AG04449 (cell line): ENCODE data around the gene ADAMTS7.
"Not testable (repeated sequence)": the region's sequence is repeated elsewhere in the genome, so short reads cannot be mapped to it uniquely, and the experiment has no call there.

ENCODE experiments used
- CTCF ChIA-PET: fragments of 350-600 bp; formaldehyde crosslinking; extraction: SDS; loops from one replicate; lab custom pipeline; 2021; ENCODE audit warnings: antibody characterized with exemption; lab: Yijun Ruan, JAX
- POLR2A ChIA-PET: fragments of 400-600, 350-600 bp; formaldehyde crosslinking; extraction: SDS; loops from one replicate; lab custom pipeline; 2020; ENCODE audit warnings: antibody characterized with exemption, inconsistent platforms; lab: Yijun Ruan, JAX
- DNase-seq: peaks from one replicate; pipeline ENCODE4 v3.0.0-alpha.2; 2010; ENCODE audit warnings: low read depth, low spot score
- H3K4me3 ChIP-seq: 2 replicates; pipeline ENCODE4 v1.5.1; 2011; ENCODE audit warnings: low read depth, mild to moderate bottlenecking, control low read depth, low read length
- CTCF ChIP-seq: IDR thresholded peaks from one replicate; pipeline ENCODE4 v1.5.1; 2011; ENCODE audit warnings: mild to moderate bottlenecking, moderate library complexity, low read length, control low read depth, inconsistent platforms; ENCODE audit not compliant: insufficient read depth; ENCODE audit errors: missing control alignments

Gene ADAMTS7

GRCh38 chr15:78790027-78790426 lies 21.2 kb downstream of the ADAMTS7 start:
- no peak for TF ChIP-seq CTCF
- no peak for DNase-seq
- ChIA-PET CTCF (no interaction called here), POLR2A (no interaction called here)
- H3K4me3 ChIP-seq: no peak overlapping the region

GRCh38 chr15:78789615-78790014 lies 21.6 kb downstream of the ADAMTS7 start:
- POLR2A ChIA-PET: no interaction called here
- CTCF ChIA-PET: no interaction called here

GRCh38 chr15:78788016-78788660 lies 23.1 kb downstream of the ADAMTS7 start:
- POLR2A ChIA-PET: no interaction called here
- TF ChIP-seq CTCF: no peak
- DNase-seq: no peak
- H3K4me3 ChIP-seq: no peak overlapping the region
- CTCF ChIA-PET: interaction anchor here (1.0 kb wide), 1 partner anchor 24 kb away, joined by 5 read pairs; no protein-coding TSS in a partner anchor

More at GRCh38 chr15:78789615-78790014, 21.6 kb downstream of the ADAMTS7 start:
- no peak overlapping the region for H3K4me3 ChIP-seq
- no peak for DNase-seq
- no peak for TF ChIP-seq CTCF

- POLR2A ChIA-PET, DNase-seq, H3K4me3 ChIP-seq, CTCF ChIA-PET: not testable (repeated sequence)
Measured at GRCh38 chr15:78782402-78782801, 28.9 kb downstream of the ADAMTS7 start.

GRCh38 chr15:78781381-78781780 lies 29.9 kb downstream of the ADAMTS7 start:
- CTCF ChIA-PET: not testable (repeated sequence)

GRCh38 chr15:78779975-78780374 lies 31.3 kb downstream of the ADAMTS7 start:
- DNase-seq, H3K4me3 ChIP-seq, CTCF ChIA-PET, POLR2A ChIA-PET: not testable (repeated sequence)

More at GRCh38 chr15:78781381-78781780, 29.9 kb downstream of the ADAMTS7 start:
- DNase-seq, H3K4me3 ChIP-seq, POLR2A ChIA-PET: not testable (repeated sequence)

GRCh38 chr15:78779176-78779785 lies 32.0 kb downstream of the ADAMTS7 start:
- H3K4me3 ChIP-seq, POLR2A ChIA-PET, DNase-seq, CTCF ChIA-PET: not testable (repeated sequence)

GRCh38 chr15:78778422-78778821 lies 32.8 kb downstream of the ADAMTS7 start:
- TF ChIP-seq CTCF: no peak
- POLR2A ChIA-PET: no interaction called here

GRCh38 chr15:78777953-78778345 lies 33.3 kb downstream of the ADAMTS7 start:
- CTCF ChIA-PET, DNase-seq, POLR2A ChIA-PET, H3K4me3 ChIP-seq: not testable (repeated sequence)

More at GRCh38 chr15:78778422-78778821, 32.8 kb downstream of the ADAMTS7 start:
- CTCF ChIA-PET: no interaction called here
- H3K4me3 ChIP-seq: no peak overlapping the region
- no peak for DNase-seq

GRCh38 chr15:78777290-78777952 lies 33.8 kb downstream of the ADAMTS7 start:
- H3K4me3 ChIP-seq, CTCF ChIA-PET, POLR2A ChIA-PET, DNase-seq: not testable (repeated sequence)

GRCh38 chr15:78776046-78776925 lies 35.0 kb downstream of the ADAMTS7 start:
- H3K4me3 ChIP-seq, DNase-seq, CTCF ChIA-PET, POLR2A ChIA-PET: not testable (repeated sequence)
